Right ventricle myocardium inferior (tissue), 1 donor: ENCODE measurements around the gene MGAT1. TPM values are rescaled to one million over a fixed set of nuclear protein-coding genes. Genes with fewer than 3 reads are reported as not detected.
A peak's percentile ranks its signal among the peaks of the same experiment; 100 is the strongest.
"Not testable (repeated sequence)": the region's sequence is repeated elsewhere in the genome, so short reads cannot be mapped to it uniquely, and the experiment has no call there.

ENCODE experiments used
- ATAC-seq: fragments of 200-7000 bp; cut with Tn5 transposase; one replicate; pipeline ENCODE4 v1.9.1; 2020; ENCODE audit warnings: mild to moderate bottlenecking, moderate library complexity
- DNase-seq: peaks from one replicate; pipeline ENCODE4 v3.0.0; 2021; ENCODE audit errors: missing footprints
- intact Hi-C: fragments of 100-400 bp; cut with DNase I; formaldehyde crosslinking; loops from one replicate; pipeline ENCODE4 v1.11.0; 2022
- total RNA-seq: library from RNA; stranded (reverse); fragmentation: NEBNext Ultra II Directional; extraction: Animal tissue kit (Norgen Biotek cat#: 25700); gene quantifications from one replicate; pipeline ENCODE4 v1.2.1, GENCODE V29; 2021
- donor health status: DM: no; HTN: yes; CAD: no; lungs with severe emphysema.

Gene MGAT1
- total RNA-seq, 1 donor from 2014 or later, result 76.0 TPM

- intact Hi-C loops, DNase-seq: not testable (repeated sequence)
Measured at GRCh38 chr5:180827374-180827773, 24.8 kb upstream of the MGAT1 start.

GRCh38 chr5:180825768-180826525, 23.3 kb upstream of the MGAT1 start:
- intact Hi-C loops, result no loop called here
- DNase-seq (no peak), ATAC-seq (peak; percentile 47)

More at GRCh38 chr5:180827374-180827773, 24.8 kb upstream of the MGAT1 start:
- ATAC-seq, result not testable (repeated sequence)

DNA sequence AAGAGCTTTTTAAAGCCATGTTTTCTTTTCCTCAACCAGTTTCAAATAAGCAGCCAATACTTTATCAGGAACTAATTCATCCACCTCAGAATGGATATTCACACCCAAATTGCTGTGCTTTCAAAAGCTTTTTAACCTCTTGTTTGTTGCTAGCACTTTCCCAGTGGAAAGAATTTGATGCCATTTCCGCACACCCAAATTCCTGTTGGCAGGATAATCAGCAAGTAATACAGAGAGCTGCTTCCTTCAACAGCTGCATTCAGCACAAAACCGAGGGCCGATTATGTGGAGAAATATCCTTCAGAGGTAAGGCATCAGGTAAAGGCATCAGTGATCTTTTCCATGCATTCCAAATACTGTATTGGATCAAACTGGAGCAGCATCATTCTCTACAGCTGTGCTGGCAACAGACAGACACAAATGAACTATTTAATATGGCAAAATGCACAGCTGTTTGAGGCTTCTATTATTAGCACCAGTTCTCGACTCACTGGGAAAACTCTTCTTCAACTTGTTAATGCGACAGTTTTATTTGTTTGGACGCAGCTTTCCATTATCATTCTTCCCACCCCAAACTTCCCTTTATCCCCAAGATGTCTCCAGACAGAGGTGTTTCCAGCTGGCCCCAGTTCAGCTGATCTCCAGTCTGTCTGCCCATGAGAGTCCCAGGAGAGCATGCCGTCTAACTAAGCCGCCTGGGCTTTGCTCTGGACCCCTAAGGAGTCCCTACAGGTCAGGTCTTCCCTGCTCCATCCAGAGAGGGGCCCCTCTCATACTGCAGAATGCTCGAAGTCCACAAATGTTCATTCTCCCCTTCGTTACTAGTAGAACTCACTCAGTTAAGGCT, 22.2 kb upstream of the MGAT1 start:
- no peak for DNase-seq
- ATAC-seq, result no peak
- intact Hi-C loops, result no loop called here

DNA sequence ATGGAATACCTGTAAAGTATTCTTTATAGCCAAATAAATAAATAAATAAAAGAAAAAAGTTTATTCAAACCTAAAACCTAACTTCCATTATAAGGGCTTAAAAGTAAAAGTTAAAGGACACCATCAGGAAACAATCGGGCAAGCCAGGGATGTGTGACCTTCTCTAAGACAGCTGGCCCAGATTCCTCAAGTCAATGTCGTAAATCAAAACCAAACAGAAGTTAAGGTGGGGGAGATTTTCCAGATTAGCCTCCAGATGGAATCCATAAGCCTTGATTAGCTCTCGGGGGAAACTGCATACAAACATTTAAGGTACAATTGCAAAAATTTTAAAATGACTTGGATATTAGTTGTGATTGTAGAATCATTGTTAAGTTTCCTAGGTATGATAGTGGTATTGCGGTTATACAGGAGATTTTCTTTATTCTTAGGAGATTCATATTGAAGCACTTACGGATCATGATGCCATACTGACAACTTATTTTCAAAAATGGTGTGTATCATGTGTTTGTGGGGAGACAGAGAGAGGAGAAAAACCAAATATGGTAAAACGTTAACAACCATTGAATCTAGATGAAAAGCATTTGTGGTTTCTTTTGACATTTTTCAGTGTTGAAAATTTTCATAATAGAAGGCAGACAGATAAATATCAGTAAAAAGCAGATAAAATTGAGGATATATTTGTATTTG, 21.5 kb upstream of the MGAT1 start:
- intact Hi-C loops, result no loop called here
- no peak for ATAC-seq
- no peak for DNase-seq

GRCh38 chr5:180823346-180823745, 20.7 kb upstream of the MGAT1 start:
- ATAC-seq, result no peak
- DNase-seq, result no peak
- intact Hi-C loops, result no loop called here

GRCh38 chr5:180821538-180821937, 18.9 kb upstream of the MGAT1 start:
- intact Hi-C loops, result no loop called here
- ATAC-seq (no peak), DNase-seq (no peak)

- intact Hi-C loops, result no loop called here
- ATAC-seq (peak; percentile 68), DNase-seq (no peak)
Measured at GRCh38 chr5:180820788-180821321, 18.2 kb upstream of the MGAT1 start.

- intact Hi-C loops, result no loop called here
- ATAC-seq, result no peak
- no peak for DNase-seq
Measured at GRCh38 chr5:180818677-180819341, 16.2 kb upstream of the MGAT1 start.

DNA sequence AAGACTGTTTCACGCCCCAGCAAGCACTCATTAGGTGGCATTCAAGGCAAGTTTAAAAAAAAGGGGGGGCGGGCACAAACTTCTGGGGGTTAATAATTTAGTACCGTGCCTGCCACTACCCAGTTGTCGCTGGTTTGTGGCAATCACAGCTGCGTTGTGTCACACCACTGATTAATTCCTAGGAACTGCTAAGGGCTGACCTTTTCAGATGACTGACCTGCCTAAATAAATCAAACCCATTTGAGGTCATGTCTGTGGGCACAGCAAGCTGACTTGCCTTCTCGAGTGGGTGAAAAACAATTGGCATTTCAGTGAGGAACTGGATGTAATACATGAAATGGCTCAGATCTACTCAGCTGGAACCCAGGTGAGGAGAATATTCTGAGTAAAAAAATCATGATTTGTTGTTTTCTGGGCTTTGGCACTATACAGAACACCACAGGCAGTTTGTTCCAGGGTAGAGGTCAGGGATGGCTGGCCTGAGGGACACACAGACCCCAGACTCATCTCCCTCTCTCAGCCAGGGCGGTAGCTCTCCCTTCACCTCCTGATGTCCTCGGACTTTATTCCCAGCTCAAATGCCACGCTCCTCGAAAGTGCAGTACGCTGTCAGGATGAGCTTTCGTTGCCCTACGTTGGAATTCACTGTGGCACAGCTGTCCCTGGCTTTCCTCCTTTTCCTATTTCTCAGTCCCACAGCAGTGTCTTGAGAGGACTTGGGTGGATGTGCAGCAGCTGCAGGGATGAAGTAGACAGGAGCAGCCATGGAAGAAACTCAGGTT, 15.5 kb upstream of the MGAT1 start:
- ATAC-seq, result no peak
- intact Hi-C loops, result no loop called here
- no peak for DNase-seq

- no peak for DNase-seq
- intact Hi-C loops, result no loop called here
- peak; percentile 38 for ATAC-seq
Measured at GRCh38 chr5:180816608-180817534, 14.3 kb upstream of the MGAT1 start.

- intact Hi-C loops, result no loop called here
- no peak for DNase-seq
- no peak for ATAC-seq
Measured at GRCh38 chr5:180815293-180815917, 12.8 kb upstream of the MGAT1 start.

DNA sequence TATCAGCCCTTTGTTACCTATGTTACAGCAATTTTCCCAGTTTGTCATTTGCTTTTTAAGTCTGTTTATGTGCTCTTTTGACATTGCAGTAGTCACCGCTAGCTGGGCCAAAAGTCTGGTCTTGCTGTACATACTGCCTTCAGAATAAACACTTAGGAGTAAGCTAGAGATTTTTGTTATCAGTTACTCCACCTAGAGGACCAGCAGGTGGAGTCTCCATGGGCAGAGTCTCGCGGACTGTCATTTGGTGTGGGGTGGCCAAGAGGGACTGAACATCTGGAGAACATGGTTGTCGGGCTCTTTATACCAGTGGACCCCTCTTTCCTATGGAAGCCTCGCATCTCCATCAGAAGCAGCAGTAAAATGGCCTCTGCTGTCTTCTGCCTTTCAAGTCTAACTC, 10.8 kb upstream of the MGAT1 start:
- ATAC-seq, result no peak
- intact Hi-C loops, result loop anchor here (5.0 kb wide), 1 partner anchor 44 kb away; no protein-coding TSS in a partner anchor
- no peak for DNase-seq

DNA sequence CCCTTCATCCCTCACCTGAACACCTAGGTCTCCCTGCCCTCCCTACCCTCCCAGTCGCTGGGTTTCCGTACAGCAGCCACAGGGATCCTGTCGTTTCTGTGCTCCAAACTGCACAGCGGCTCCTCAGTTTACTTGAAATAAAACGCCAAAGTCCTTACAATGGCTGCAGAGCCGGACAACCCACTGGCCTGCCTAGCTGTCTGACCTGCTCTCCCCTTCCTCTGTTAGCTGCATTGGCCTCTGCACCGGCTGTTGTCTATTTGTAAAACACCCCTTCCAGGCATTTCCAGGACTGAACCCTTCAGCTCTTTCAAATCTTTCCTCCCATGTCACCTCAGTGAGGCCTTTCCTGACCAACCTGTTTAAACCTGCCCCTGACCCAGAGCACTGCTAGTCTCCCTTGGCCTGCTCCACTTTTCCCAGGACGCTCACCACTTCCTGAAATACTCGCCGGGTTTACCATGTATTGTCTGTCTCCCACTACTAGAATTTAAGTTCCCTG, 9.1 kb upstream of the MGAT1 start:
- no peak for DNase-seq
- ATAC-seq, result no peak
- intact Hi-C loops, result loop anchor here (2.0 to 5.0 kb wide), 2 partner anchors 19 to 46 kb away; no protein-coding TSS in a partner anchor

DNA sequence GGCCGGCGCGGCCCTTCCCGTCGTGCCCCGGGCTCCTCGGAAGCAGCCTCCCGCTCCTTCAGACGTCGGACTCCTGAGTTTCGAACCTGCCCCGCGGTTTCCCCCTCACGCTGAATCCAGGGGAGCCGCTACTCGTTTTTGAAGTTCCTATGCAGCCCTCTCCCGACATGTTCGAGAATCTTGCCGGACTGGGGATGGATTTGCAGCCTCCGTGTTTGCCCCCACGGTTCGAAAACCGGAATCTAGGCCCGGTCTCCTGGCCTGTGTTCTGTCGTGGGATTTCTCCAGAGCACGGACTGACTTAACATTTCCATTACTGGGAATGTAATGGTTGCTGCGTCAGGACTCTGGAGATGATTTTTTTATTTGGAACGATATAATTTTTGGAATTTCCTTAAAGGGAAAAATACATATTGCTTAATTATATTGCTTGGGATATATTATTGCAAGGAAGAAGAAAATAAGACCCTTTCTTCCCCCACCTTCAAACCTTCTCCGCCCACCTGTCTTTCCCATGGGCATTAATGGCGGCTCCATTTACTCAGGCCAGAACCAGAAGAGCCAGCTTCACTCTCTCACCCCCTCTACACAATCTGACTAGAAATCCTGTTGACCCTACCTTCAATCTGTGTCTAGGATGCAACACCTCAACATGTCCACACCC, 8.5 kb upstream of the MGAT1 start:
- ATAC-seq (no peak), DNase-seq (no peak)
- intact Hi-C loops, result loop anchor here (2.0 to 5.0 kb wide), 2 partner anchors 20 to 46 kb away; no protein-coding TSS in a partner anchor

DNA sequence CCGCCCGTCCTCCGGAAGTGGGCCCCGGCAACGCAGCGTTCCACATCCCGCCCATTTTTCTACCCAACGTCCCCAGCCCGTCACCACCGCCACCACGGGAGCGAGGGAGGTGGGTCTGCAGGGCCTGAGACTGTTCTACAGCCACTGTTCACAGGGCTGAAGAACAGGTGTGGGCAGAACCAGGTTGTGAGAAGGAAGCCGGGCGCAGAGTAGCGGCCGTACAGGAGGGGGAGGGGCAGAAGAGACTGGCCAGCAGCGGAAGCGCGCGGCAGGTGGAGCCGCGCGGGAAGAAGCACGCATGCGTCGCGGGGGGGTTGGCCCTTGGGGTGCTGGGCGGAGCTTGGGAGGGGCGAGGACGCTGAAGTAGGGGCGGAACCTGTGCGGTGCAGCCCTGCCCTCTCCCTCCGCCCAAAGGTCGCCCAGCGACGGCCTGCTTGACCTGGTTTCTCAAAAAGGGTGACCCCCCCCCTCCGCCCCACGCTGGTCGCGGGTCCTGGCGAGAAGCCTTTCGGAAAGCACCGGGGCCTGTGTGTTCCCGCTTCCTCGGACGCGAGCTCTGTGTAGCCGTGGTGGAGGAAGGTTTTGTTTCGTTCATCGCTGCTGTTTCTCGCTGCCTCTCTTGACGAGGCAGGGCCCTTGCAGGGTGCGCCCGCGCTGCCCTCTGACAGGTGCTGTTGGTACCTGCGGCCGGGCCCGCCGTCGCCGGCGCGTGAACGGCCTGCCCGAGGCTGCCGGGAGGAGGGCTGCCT, 7.8 kb upstream of the MGAT1 start:
- DNase-seq (peak; percentile 98), ATAC-seq (peak; percentile 96)
- intact Hi-C loops, result loop anchor here (2.0 to 5.0 kb wide), 2 partner anchors 20 to 47 kb away; no protein-coding TSS in a partner anchor
